OCI-LY3 (cell line): ENCODE results near the gene RNF149.

ENCODE experiments used
- CTCF ChIP-seq: fragments of 200-600, 300-600 bp; sonication (generic); IDR thresholded peaks from 2 replicates; pipeline ENCODE4 v1.5.1; 2014; ENCODE audit warnings: antibody characterized with exemption, low read length, low read depth
- EZH2phosphoT487 ChIP-seq: fragments of 200-600 bp; shearing (Covaris generic); IDR thresholded peaks from 2 replicates; pipeline ENCODE4 v1.6.1; 2018; ENCODE audit warnings: antibody characterized with exemption, mixed run types, low read depth

- TF ChIP-seq CTCF (no peak), EZH2phosphoT487 (no peak)
Observed at GRCh38 chr2:101300836-101301235, 7.7 kb downstream of the RNF149 start.
